Peyer's patch (tissue), 4 donors: Measurements from ENCODE around the gene DNAI7.

ENCODE experiments used
- POLR2A ChIP-seq, 2 donors: fragments of 450-650 bp; IDR thresholded peaks; one replicate each; pipeline ENCODE4 v1.5.1; 2017; ENCODE audit warnings: antibody characterized with exemption in 2 of 2, mild to moderate bottlenecking in 2 of 2, moderate library complexity in 2 of 2
- TF ChIP-seq, protein P1 (sequence below), 6 experiments: fragments of 450-650 bp in 4 of 6; fragments of 200-600 bp in 2 of 6; sonication (generic) in 1 of 6; IDR thresholded peaks; one replicate each; pipeline ENCODE4 v1.5.1; 2017 to 2019; ENCODE audit warnings: antibody characterized with exemption in 6 of 6, mild to moderate bottlenecking in 3 of 6, moderate library complexity in 1 of 6

GRCh38 chr12:25119020-25119419 is 75.9 kb downstream of the DNAI7 start:
- TF ChIP-seq, protein P1, sequence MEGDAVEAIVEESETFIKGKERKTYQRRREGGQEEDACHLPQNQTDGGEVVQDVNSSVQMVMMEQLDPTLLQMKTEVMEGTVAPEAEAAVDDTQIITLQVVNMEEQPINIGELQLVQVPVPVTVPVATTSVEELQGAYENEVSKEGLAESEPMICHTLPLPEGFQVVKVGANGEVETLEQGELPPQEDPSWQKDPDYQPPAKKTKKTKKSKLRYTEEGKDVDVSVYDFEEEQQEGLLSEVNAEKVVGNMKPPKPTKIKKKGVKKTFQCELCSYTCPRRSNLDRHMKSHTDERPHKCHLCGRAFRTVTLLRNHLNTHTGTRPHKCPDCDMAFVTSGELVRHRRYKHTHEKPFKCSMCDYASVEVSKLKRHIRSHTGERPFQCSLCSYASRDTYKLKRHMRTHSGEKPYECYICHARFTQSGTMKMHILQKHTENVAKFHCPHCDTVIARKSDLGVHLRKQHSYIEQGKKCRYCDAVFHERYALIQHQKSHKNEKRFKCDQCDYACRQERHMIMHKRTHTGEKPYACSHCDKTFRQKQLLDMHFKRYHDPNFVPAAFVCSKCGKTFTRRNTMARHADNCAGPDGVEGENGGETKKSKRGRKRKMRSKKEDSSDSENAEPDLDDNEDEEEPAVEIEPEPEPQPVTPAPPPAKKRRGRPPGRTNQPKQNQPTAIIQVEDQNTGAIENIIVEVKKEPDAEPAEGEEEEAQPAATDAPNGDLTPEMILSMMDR (IDR thresholded peaks at IDR 0.05) = no peak
- no peak for TF ChIP-seq POLR2A (IDR thresholded peaks at IDR 0.05)
